Iris pigment epithelial cell (primary cell): ENCODE results near the gene LRRC4.

Experiments used
- DNase-seq: peaks from one replicate; pipeline ENCODE4 v3.0.0-alpha.2; 2011; ENCODE audit warnings: low read depth

The LRRC4 gene

DNA sequence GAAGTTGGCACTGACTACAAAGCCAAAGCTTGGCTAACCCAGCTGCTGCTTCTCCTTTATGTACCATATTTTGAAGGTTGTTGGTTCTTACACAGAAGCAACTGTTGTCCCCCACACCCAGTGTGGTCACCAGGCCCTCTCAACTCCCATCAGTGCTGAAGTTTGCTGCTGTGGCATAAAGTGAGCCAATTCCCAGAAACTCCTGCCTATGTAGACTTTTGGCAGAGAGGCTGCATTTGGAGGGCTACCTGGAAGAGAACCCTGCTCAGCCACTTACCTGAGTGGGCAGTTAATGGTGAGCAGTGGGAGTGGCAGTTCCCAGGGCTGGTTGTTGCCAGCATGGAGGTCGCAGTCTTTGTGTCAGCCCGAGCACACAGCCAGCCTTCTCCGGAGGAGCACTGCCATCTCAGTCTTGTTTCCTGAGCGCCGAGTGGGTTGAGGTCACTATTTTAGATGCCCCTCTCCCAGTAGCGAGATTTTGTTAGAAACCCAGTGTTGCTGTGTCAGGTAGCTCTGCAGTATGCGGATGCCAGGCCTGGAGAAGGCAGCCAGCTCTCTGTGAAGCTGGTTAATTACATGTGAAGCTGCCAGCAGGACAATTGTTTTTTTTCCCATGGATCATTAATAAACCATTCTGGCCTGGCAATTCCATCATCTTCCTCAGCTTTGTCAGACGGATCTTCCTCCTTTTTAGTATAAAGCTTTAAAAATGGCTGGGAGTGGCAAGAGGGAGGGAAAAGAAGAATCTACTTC lies 24.5 kb downstream of the LRRC4 start:
- DNase-seq = no peak

DNA sequence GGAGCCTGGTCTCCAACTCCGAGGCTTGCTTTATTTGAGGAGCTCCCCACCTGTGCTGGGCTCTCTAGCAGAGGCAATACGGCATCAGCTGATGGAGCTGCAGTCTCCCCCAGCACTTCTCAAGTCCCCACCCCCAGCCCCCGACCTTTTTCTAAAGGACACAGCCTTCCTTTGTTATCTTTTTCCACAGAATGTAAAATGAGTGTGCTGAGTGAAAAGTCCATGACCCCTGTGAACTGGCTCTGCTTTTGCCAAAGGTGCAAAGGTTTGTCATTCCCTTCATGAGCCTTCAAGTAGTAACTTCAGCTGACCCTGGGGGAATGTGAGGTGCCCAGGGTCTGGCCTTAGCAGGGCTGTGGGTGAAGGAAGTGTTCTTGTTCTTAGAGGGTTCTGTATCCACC lies 25.5 kb downstream of the LRRC4 start:
- no peak for DNase-seq

DNA sequence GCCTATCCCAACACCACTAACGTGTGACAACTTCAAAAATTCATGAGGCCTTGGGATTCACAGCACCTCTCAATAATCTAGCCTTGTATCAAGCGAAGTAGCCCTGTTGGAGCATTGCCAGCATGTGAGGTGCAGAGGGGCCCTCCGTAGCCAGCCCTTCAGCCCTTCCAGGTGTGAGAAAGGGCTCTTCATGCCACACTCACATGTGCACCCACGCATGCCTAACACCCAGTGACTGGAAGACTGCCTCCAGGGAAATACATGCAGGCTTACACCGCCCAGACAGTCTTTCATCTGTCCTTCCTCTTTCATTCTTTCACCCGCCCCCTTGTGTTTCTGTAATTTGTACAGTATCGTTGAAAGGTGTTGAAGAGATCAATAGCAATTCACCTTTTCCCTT lies 26.1 kb downstream of the LRRC4 start:
- no peak for DNase-seq

DNA sequence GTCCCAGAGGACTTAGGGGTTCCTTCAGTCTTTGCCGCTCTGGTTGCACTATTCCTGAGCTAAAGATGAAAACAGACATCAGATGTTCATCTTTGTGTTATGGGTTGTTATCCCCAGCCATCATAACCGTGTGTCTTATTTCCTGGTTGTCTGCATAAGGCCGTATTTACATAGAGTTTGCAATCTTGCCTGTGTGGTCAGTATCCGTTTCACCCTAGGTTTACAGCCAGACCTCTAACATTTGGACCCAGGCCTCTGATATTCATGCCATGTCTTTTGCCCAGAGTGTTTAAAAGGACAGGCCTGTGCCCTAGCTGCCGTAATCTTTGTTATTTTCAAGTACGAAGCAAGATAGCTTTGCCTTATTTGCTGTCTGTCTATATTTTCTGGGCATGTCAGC lies 26.6 kb downstream of the LRRC4 start:
- no peak for DNase-seq

DNA sequence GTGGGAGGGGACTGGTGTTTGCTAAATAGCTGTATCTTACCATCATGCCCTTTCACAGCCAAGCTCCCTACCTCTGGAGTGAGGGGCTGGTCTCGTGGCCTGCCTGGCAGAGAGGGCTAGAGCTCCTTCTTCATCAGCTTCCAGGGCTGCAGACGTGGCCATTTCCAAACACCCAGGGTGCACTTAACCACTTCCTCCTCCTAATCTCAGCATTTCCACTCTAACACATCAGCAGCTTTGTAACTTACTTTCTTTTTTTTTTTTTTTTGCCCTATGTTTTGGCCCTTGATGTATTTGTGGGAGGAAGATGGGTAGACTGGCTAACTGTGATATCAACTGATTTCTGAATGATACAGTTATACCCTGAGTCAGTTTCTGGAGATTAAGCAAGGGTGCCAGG lies 27.4 kb downstream of the LRRC4 start:
- peak; percentile 23 for DNase-seq

DNA sequence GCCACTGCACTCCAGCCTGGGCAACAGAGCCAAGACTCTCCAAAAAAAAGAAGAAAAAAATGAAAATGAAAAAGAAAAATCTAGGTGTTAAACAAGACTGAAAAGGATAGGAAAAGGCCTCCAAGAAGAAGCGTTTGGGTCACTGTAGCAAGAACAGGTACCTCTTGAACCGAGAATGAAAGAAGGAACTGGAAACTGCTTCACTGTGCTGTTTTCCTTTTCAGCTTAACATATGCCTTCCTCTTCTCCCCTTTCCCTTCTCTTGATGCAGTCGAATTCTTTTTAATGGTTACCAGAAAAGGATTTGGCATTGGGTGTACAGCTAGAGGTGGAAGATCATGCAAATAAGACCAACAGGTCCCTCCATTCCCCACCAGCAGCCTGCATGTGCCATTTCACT lies 28.1 kb downstream of the LRRC4 start:
- no peak for DNase-seq

GRCh38 chr7:128000854-128001265 lies 30.4 kb downstream of the LRRC4 start:
- DNase-seq = no peak

- DNase-seq = peak; percentile 51
Observed at GRCh38 chr7:128000048-128000447, 31.2 kb downstream of the LRRC4 start.

DNA sequence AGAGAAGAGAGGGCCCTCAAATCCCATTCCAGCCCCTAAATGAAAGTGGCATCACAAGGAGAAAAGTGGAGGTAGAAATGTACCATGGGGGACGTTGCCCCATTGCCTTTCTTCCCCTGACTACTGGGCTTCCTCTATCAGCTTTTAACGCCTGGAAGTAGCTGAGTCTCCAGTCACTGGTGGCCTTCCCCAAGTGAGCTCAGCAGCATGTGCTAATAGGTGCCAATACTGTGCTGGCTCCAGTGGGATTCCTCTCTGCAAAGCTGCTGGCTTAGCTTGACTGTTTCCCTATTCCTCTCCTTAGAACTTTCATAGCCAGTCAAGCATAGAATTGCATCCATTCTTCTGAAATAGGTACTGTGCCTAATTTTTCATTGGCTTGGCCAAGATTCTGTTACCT lies 32.6 kb downstream of the LRRC4 start:
- no peak for DNase-seq

DNA sequence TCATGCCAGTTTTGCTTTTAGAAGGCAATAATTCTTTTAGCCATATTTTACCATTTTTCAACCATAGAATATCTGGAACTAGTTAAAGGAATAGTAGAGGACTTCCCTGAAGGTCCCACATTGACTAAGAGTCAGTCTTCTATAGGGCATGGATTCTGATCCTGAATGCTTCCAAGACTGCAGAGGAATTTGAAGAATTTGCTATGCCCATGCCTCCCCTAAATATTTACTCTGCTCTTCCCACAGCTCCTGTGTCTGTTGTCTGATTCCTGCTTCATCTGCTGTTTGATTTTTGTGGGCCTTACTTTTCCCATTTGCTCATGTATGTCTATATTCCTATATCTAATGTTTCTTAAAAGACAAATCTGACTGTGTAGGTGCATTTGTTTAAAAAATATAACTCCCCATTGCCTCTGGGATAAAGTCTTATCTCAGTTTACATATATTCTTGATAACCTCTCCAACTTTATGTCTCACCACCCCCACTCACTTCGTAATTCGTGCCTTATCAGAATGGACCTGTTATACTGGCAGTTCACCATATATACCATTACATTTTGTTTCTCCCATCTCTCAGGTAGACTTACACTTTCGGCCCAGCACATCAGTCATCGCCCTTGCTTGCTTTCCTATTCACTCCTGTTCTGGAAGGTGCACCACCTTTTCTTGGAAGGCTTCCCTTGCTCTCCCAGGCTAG lies 33.9 kb downstream of the LRRC4 start:
- DNase-seq = no peak

- no peak for DNase-seq
Observed at GRCh38 chr7:127996253-127997071, 34.8 kb downstream of the LRRC4 start.

- peak; percentile 25 for DNase-seq
Observed at GRCh38 chr7:127995881-127996215, 35.4 kb downstream of the LRRC4 start.

DNA sequence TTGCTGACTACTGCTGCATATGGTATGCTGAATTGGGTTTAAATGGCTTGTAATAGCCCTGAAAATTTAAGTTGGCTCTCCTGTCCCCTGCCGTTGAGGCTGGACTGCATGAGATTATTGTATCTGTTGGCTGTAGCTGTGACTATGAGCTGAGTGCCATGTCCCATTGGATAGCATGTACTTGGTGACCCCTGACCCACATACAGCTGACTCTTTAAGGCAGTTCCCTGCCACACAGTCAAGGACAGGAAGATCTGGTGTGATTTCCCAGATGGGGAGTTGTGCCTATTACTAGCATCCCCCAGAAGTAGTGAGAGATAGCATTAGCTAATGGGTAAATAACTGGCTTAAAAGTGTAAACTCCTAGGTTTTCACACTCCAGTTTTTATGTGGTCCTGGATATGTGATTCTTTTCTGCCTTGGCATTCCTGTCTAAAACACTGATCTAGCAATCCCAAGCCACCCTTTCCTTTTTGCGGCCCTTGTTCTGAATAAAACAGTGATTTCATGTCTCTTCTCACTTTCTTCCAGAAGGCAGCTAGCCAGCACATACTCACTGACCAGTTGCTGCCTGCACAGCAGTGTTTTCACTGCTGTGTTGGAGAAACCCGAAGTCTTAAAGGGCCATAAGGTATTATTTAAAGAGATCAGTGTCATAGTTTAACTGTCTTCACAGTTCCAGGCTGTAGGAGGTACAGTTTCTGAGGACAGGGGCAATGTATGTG lies 35.9 kb downstream of the LRRC4 start:
- peak; percentile 54 for DNase-seq

- DNase-seq = no peak
Observed at GRCh38 chr7:127993987-127994386, 37.2 kb downstream of the LRRC4 start.

- DNase-seq = no peak
Observed at GRCh38 chr7:127993317-127993716, 37.9 kb downstream of the LRRC4 start.

- DNase-seq = no peak
Observed at GRCh38 chr7:127988751-127989150, 42.5 kb downstream of the LRRC4 start.

DNA sequence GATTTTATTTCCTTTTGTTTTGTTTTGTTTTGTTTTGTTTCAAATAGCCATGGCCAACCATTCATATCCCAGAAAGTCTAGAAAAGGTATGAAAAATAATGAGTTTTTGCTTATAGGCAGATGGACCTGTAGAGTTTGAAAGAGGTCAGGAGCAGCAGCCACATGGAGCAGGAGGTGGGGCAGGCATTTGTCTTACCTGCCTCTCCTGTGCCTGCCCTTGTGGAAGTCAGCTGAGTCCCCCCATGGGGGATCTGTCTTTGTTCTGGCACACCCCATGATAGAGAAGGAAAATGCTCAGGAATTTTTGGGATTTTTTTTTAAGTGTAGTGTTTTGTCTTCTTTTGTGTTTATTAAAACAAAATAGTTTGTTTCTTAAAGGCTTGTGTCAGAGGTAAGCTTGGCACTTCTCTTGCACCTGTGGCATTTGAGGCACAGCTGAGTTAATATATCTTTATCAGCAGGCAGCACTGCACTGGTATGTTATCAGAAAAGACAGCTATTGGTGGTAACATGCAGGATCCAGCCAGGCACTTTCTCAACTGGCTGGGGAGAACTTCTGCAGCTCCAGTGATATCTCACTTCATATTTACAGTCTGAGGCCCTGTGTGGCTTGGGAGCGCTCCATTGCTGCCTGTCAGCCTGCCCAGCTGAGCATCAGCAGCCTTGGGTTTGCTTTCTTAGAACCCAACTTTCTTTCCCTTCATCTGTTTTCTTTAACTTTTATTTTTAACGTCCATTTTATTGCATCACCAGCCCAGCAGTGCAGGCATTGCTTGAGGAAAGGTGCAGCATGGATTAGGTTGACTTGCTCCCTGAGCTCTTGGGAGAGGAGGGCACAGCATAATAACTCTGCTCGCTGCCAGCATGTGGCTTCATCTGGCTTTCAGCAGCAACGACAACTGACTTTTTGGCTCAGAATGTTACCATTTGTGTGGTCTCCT lies 44.4 kb downstream of the LRRC4 start:
- no peak for DNase-seq

GRCh38 chr7:127983804-127984332 lies 47.4 kb downstream of the LRRC4 start:
- DNase-seq = peak; percentile 56

- DNase-seq = no peak
Observed at GRCh38 chr7:127981965-127982364, 49.3 kb downstream of the LRRC4 start.

- DNase-seq = no peak
Observed at GRCh38 chr7:127980901-127981300, 50.3 kb downstream of the LRRC4 start.

- DNase-seq = peak; percentile 33
Observed at GRCh38 chr7:127979728-127980126, 51.5 kb downstream of the LRRC4 start.
